ENCODE measurements around the gene AQP5. TPM values are rescaled to one million over a fixed set of nuclear protein-coding genes. Genes with fewer than 3 reads are reported as not detected.

AQP5 gene
- total RNA-seq, 2 experiments from 2014 or later: not detected

- intact Hi-C loops (cut with micrococcal nuclease; ENCODE audit: unreplicated experiment): no loop called here
- no peaks in the 10 kb centered on the region for H3K4me1 ChIP-seq (ENCODE audit: insufficient read depth, low read length, poor library complexity, severe bottlenecking)
- H3K79me2 ChIP-seq (ENCODE audit: insufficient read depth, low read depth, low read length): no peaks in the 10 kb centered on the region
- H2AFZ ChIP-seq (ENCODE audit: low read length): no peak overlapping the region
- no peaks in the 10 kb centered on the region for H3K9me3 ChIP-seq (ENCODE audit: low read length)
- no peak for TF ChIP-seq CTCF (conservative IDR thresholded peaks at IDR 0.05; ENCODE audit: low read length)
- no peak for TF ChIP-seq EZH2phosphoT487 (IDR thresholded peaks at IDR 0.05; ENCODE audit: borderline replicate concordance, low read depth, low read length)
- no peaks in the 10 kb centered on the region for H4K20me1 ChIP-seq (ENCODE audit: insufficient read depth, low read length)
- H3K4me3 ChIP-seq (ENCODE audit: low read depth, low read length, poor library complexity, severe bottlenecking): no peak overlapping the region
- H3K36me3 ChIP-seq (ENCODE audit: insufficient read depth, low read length): no peaks in the 10 kb centered on the region
- no peaks in the 10 kb centered on the region for H3K9me2 ChIP-seq (ENCODE audit: insufficient read depth, low read length)
- H3K27ac ChIP-seq (ENCODE audit: low read depth, low read length, poor library complexity, severe bottlenecking): no peak overlapping the region
- DNase-seq (ENCODE audit: low spot score): no peak
- no peak overlapping the region for H3K4me2 ChIP-seq (ENCODE audit: low read length)
- BruUV-seq (replicated peaks): no TSS peak
- ChIA-PET POLR2A (no interaction called here), CTCF (ENCODE audit: unreplicated experiment) (interaction anchor here (0.5 kb wide), 1 partner anchor 199 kb away, joined by 3 read pairs; no protein-coding TSS in a partner anchor)
Measured at GRCh38 chr12:49923880-49924556, 37.7 kb upstream of the AQP5 start.

GRCh38 chr12:49924628-49925246 lies 36.9 kb upstream of the AQP5 start:
- no peak overlapping the region for H3K4me2 ChIP-seq (ENCODE audit: low read length)
- H3K79me2 ChIP-seq (ENCODE audit: insufficient read depth, low read depth, low read length): no peaks in the 10 kb centered on the region
- no peaks in the 10 kb centered on the region for H3K36me3 ChIP-seq (ENCODE audit: insufficient read depth, low read length)
- BruUV-seq (replicated peaks): no TSS peak
- no peak overlapping the region for H2AFZ ChIP-seq (ENCODE audit: low read length)
- no peak for DNase-seq (ENCODE audit: low spot score)
- ChIA-PET POLR2A (no interaction called here), CTCF (ENCODE audit: unreplicated experiment) (interaction anchor here (0.5 kb wide), 1 partner anchor 199 kb away, joined by 3 read pairs; no protein-coding TSS in a partner anchor)
- no peaks in the 10 kb centered on the region for H3K9me3 ChIP-seq (ENCODE audit: low read length)
- no peaks in the 10 kb centered on the region for H3K9me2 ChIP-seq (ENCODE audit: insufficient read depth, low read length)
- H3K4me3 ChIP-seq (ENCODE audit: low read depth, low read length, poor library complexity, severe bottlenecking): no peak overlapping the region
- no peaks in the 10 kb centered on the region for H4K20me1 ChIP-seq (ENCODE audit: insufficient read depth, low read length)
- TF ChIP-seq EZH2phosphoT487 (IDR thresholded peaks at IDR 0.05; ENCODE audit: borderline replicate concordance, low read depth, low read length) (no peak), CTCF (conservative IDR thresholded peaks at IDR 0.05; ENCODE audit: low read length) (no peak)
- H3K4me1 ChIP-seq (ENCODE audit: insufficient read depth, low read length, poor library complexity, severe bottlenecking): no peaks in the 10 kb centered on the region
- no peak overlapping the region for H3K27ac ChIP-seq (ENCODE audit: low read depth, low read length, poor library complexity, severe bottlenecking)
- intact Hi-C loops (cut with micrococcal nuclease; ENCODE audit: unreplicated experiment): no loop called here
